T-helper 2 cell (primary cell): ENCODE results near the gene WDFY2.

Experiments
- DNase-seq, 5 experiments: peaks; one replicate each; pipeline versions ENCODE4 v3.0.0 to v3.0.0-alpha.2; 2012 to 2022

The WDFY2 gene

GRCh38 chr13:51802631-51803418, 218.6 kb downstream of the WDFY2 start:
- DNase-seq: peak in 1 of 5 experiments; percentile 25

- DNase-seq: peak; percentile 67 to 95 (median 83)
Observed at GRCh38 chr13:51803422-51804294, 219.4 kb downstream of the WDFY2 start, which contains the start of gene DHRS12. Gene DHRS12 (minus strand): TSS chr13:51804163. CDS start chr13:51799659, 4,504 bp downstream.

- DNase-seq: peak in 4 of 5 experiments; percentile 18 to 45 (median 32)
Observed at GRCh38 chr13:51804295-51805172, 220.3 kb downstream of the WDFY2 start.

GRCh38 chr13:51805313-51805712, 221.1 kb downstream of the WDFY2 start:
- DNase-seq: no peak

- DNase-seq: no peak
Observed at GRCh38 chr13:51805925-51806324, 221.7 kb downstream of the WDFY2 start.

- peak in 1 of 5 experiments; percentile 30 for DNase-seq
Observed at GRCh38 chr13:51806566-51806965, 222.3 kb downstream of the WDFY2 start.

- DNase-seq: no peak
Observed at GRCh38 chr13:51807041-51807440, 222.8 kb downstream of the WDFY2 start.

GRCh38 chr13:51808811-51809210, 224.5 kb downstream of the WDFY2 start:
- DNase-seq: no peak

- no peak for DNase-seq
Observed at GRCh38 chr13:51811046-51811445, 226.8 kb downstream of the WDFY2 start.

GRCh38 chr13:51811920-51812451, 227.7 kb downstream of the WDFY2 start:
- DNase-seq: no peak

GRCh38 chr13:51814071-51814470, 229.8 kb downstream of the WDFY2 start:
- no peak for DNase-seq

- DNase-seq: peak in 4 of 5 experiments; percentile 54 to 68 (median 62)
Observed at GRCh38 chr13:51814825-51815650, 230.8 kb downstream of the WDFY2 start.

- DNase-seq: no peak
Observed at GRCh38 chr13:51815848-51816247, 231.6 kb downstream of the WDFY2 start.

- DNase-seq: no peak
Observed at GRCh38 chr13:51816604-51817249, 232.5 kb downstream of the WDFY2 start.
